ENCODE results near the gene MTG2. TPM values are rescaled to one million over a fixed set of nuclear protein-coding genes. Genes with fewer than 3 reads are reported as not detected.

Gene MTG2
- total RNA-seq, 2 donors from 2014 or later = 30.4 to 46.7 TPM

DNA sequence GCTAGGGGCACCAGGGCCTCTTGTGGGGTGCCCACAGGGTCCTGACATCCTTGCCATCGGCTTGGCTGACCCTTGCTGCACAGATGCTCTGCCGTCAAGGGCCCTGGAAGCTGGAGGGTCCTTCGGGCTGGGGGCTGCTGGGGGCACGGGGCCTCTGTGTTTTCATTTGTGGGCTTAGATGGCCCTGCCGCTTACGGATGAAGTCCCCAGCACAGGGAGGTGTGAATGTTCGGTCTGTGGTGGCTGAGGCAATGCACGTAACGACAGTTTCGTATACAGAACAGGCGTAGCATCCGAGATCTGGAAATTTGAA lies 24.8 kb upstream of the MTG2 start:
- Histone ChIP-seq H3K9ac (ENCODE audit: low read depth in 2 of 2, low read length in 2 of 2) (no peak overlapping the region), H3K9me3 (no peaks in the 10 kb centered on the region), H3K4me1 (no peaks in the 10 kb centered on the region), H3K36me3 (peaks cover 6% of the 10 kb centered on the region), H3K27me3 (no peaks in the 10 kb centered on the region), H3K4me3 (no peak overlapping the region), H3K27ac (no peak overlapping the region)
- DNase-seq = no peak
- TF ChIP-seq, protein P1, sequence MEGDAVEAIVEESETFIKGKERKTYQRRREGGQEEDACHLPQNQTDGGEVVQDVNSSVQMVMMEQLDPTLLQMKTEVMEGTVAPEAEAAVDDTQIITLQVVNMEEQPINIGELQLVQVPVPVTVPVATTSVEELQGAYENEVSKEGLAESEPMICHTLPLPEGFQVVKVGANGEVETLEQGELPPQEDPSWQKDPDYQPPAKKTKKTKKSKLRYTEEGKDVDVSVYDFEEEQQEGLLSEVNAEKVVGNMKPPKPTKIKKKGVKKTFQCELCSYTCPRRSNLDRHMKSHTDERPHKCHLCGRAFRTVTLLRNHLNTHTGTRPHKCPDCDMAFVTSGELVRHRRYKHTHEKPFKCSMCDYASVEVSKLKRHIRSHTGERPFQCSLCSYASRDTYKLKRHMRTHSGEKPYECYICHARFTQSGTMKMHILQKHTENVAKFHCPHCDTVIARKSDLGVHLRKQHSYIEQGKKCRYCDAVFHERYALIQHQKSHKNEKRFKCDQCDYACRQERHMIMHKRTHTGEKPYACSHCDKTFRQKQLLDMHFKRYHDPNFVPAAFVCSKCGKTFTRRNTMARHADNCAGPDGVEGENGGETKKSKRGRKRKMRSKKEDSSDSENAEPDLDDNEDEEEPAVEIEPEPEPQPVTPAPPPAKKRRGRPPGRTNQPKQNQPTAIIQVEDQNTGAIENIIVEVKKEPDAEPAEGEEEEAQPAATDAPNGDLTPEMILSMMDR (IDR thresholded peaks at IDR 0.05) = no peak
- intact Hi-C loops (cut with DNase I) = no loop called here

DNA sequence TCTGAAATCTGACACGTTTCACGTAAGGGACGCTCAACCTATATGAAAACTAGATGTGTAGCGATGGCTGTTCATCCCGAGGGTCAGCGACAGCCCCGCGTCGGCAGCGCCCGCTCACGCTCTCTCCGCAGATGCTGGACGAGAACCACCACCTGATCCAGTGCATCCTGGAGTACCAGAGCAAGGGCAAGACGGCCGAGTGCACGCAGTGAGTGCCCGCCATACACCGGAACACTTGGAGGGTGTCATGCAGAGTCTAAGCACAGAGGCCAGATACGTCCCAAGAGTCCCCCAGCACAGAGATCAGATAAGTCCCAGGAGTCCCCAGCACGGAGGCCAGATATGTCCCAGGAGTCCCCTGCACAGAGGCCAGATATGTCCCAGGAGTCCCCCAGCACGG lies 24.3 kb upstream of the MTG2 start:
- intact Hi-C loops (cut with DNase I) = no loop called here
- Histone ChIP-seq H3K27me3 (no peaks in the 10 kb centered on the region), H3K36me3 (peaks cover 6% of the 10 kb centered on the region), H3K27ac (no peak overlapping the region), H3K9me3 (no peaks in the 10 kb centered on the region), H3K4me1 (no peaks in the 10 kb centered on the region), H3K9ac (ENCODE audit: low read depth in 2 of 2, low read length in 2 of 2) (no peak overlapping the region), H3K4me3 (no peak overlapping the region)
- TF ChIP-seq, protein P1 (IDR thresholded peaks at IDR 0.05) = no peak
- no peak for DNase-seq

DNA sequence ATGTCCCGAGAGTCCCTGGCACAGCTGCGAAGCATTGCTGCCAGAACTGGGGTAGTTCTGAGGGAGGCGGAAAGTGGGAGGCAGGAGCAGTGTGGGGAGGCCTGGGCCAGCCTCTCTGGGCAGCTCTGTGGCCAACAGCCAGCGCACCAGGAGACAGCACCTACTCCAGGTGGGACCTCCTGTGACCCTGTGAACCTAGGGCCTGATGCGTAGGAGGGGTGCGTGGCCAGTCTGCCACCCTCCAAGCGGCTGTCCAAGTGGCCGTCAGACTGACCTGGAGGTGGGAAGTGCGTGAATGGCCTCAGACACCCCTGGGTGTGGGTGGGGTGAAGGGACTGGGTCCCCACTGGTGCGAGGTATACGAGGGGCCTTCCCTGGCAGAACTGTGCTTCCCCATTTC lies 23.8 kb upstream of the MTG2 start:
- TF ChIP-seq, protein P1 (IDR thresholded peaks at IDR 0.05) = no peak
- intact Hi-C loops (cut with DNase I) = no loop called here
- H3K9me3 ChIP-seq = no peaks in the 10 kb centered on the region
- H3K27ac ChIP-seq = no peak overlapping the region
- no peak overlapping the region for H3K9ac ChIP-seq (ENCODE audit: low read depth in 2 of 2, low read length in 2 of 2)
- DNase-seq = no peak
- H3K27me3 ChIP-seq = no peaks in the 10 kb centered on the region
- H3K4me1 ChIP-seq = no peaks in the 10 kb centered on the region
- H3K36me3 ChIP-seq = peaks cover 6% of the 10 kb centered on the region
- H3K4me3 ChIP-seq = no peak overlapping the region

DNA sequence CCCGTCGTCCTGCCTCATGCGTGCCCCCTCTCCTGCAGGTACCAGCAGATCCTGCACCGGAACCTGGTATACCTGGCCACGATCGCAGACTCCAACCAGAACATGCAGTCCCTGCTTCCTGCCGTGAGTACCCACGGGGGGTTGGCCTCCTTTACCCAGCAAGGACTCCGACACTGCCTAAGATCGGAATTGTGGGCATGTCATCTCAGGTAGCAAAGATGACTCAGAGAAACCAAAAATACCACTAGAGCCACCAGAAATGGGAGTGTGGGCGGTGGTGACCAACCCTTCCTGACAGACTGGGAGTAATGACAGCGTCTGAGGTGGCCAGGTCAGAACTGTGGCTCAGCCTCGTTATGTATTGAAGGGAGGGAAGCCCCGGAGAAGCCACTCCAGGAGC lies 23.0 kb upstream of the MTG2 start:
- H3K9ac ChIP-seq (ENCODE audit: low read depth in 2 of 2, low read length in 2 of 2) = no peak overlapping the region
- H3K4me3 ChIP-seq = no peak overlapping the region
- no peak for DNase-seq
- intact Hi-C loops (cut with DNase I) = no loop called here
- no peaks in the 10 kb centered on the region for H3K9me3 ChIP-seq
- H3K4me1 ChIP-seq = no peaks in the 10 kb centered on the region
- H3K27ac ChIP-seq = no peak overlapping the region
- TF ChIP-seq, protein P1 (IDR thresholded peaks at IDR 0.05) = no peak
- H3K36me3 ChIP-seq = peaks cover 6% of the 10 kb centered on the region
- H3K27me3 ChIP-seq = no peaks in the 10 kb centered on the region

DNA sequence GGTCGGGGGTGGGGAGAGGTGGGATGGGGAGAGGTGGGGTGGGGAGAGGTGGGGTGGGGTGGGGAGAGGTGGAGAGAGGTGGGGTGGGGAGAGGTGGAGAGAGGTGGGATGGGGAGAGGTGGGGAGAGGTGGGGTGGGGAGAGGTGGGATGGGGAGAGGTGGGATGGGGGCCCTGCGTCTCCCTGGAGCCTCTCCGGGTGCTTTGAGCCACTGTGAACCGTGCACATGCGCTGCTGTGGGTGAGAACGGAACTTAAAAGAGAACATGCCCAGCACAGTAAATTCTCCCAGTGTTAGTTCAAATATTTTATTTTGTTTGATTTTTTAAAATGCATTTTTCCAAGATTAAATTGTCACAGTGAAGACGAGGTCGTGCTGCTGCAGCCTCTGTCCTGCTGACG lies 22.6 kb upstream of the MTG2 start:
- TF ChIP-seq, protein P1 (IDR thresholded peaks at IDR 0.05) = no peak
- DNase-seq = no peak
- no peak overlapping the region for H3K4me3 ChIP-seq
- no peaks in the 10 kb centered on the region for H3K9me3 ChIP-seq
- no peak overlapping the region for H3K9ac ChIP-seq (ENCODE audit: low read depth in 2 of 2, low read length in 2 of 2)
- peaks cover 6% of the 10 kb centered on the region for H3K36me3 ChIP-seq
- H3K4me1 ChIP-seq = no peaks in the 10 kb centered on the region
- no peaks in the 10 kb centered on the region for H3K27me3 ChIP-seq
- H3K27ac ChIP-seq = no peak overlapping the region
- intact Hi-C loops (cut with DNase I) = no loop called here

DNA sequence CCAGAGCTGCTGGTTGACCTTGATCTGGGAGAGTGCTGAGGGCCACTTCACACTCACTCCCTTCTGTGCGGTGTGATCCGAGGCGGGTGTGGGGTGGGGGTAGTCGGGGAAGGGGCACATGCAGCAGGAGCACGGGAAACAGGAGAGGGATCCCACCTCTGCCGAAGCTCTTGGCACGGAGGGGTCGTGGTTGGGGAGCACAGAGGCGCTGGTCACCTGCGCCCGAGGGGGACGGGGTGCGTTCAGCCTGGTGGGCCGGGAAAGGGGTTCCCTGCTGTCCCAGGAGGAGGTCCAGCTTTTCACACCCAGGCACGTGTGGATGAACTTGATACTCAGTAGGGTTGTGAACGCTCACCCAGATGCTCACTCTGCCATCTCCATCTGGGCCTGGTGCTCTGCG lies 22.0 kb upstream of the MTG2 start:
- intact Hi-C loops (cut with DNase I) = no loop called here
- no peak overlapping the region for H3K9ac ChIP-seq (ENCODE audit: low read depth in 2 of 2, low read length in 2 of 2)
- H3K4me3 ChIP-seq = no peak overlapping the region
- no peak overlapping the region for H3K27ac ChIP-seq
- no peak for DNase-seq
- no peaks in the 10 kb centered on the region for H3K9me3 ChIP-seq
- H3K36me3 ChIP-seq = peaks cover 6% of the 10 kb centered on the region
- H3K27me3 ChIP-seq = no peaks in the 10 kb centered on the region
- H3K4me1 ChIP-seq = no peaks in the 10 kb centered on the region
- TF ChIP-seq, protein P1 (IDR thresholded peaks at IDR 0.05) = no peak
